Large intestine (tissue), 3 donors: ENCODE data around the gene PTGER1. TPM values are rescaled to one million over a fixed set of nuclear protein-coding genes. Genes with fewer than 3 reads are reported as not detected.
"Not testable (repeated sequence)": the region's sequence is repeated elsewhere in the genome, so short reads cannot be mapped to it uniquely, and the experiment has no call there.

Experiments
- DNase-seq, 2 donors: peaks; one replicate each; pipeline versions ENCODE4 v3.0.0 to v3.0.0-alpha.2; 2013
- H3K27ac ChIP-seq: one replicate; pipeline ENCODE4 v1.5.1; 2013; ENCODE audit warnings: low read length
- H3K27me3 ChIP-seq: 2 replicates; pipeline ENCODE4 v1.6.1; 2013; ENCODE audit warnings: low read length; ENCODE audit not compliant: control insufficient read depth, insufficient read depth
- H3K36me3 ChIP-seq: 2 replicates; pipeline ENCODE4 v1.6.1; 2013; ENCODE audit warnings: low read length; ENCODE audit not compliant: control insufficient read depth, insufficient read depth
- H3K4me1 ChIP-seq: one replicate; pipeline ENCODE4 v1.6.1; 2013; ENCODE audit warnings: low read length; ENCODE audit not compliant: control insufficient read depth, insufficient read depth
- H3K4me3 ChIP-seq: one replicate; pipeline ENCODE4 v1.5.1; 2013; ENCODE audit warnings: low read length
- H3K9me3 ChIP-seq: one replicate; pipeline ENCODE4 v1.6.1; 2013; ENCODE audit warnings: mild to moderate bottlenecking, low read depth, low read length, moderate library complexity; ENCODE audit not compliant: control insufficient read depth
- WGBS: methylation state at CpG from one replicate; pipeline ENCODE4 v1.1.5; 2013; ENCODE audit warnings: low lambda C conversion rate; ENCODE audit not compliant: insufficient coverage; 5-methylcytosine and 5-hydroxymethylcytosine counted together
- polyA plus RNA-seq: library from polyadenylated mRNA; unstranded; fragments of 120-200 nt; gene quantifications from one replicate; pipeline ENCODE4 v1.2.1, GENCODE V29; 2013

Gene PTGER1
- polyA plus RNA-seq, 1 donor = 0.97 TPM

DNA sequence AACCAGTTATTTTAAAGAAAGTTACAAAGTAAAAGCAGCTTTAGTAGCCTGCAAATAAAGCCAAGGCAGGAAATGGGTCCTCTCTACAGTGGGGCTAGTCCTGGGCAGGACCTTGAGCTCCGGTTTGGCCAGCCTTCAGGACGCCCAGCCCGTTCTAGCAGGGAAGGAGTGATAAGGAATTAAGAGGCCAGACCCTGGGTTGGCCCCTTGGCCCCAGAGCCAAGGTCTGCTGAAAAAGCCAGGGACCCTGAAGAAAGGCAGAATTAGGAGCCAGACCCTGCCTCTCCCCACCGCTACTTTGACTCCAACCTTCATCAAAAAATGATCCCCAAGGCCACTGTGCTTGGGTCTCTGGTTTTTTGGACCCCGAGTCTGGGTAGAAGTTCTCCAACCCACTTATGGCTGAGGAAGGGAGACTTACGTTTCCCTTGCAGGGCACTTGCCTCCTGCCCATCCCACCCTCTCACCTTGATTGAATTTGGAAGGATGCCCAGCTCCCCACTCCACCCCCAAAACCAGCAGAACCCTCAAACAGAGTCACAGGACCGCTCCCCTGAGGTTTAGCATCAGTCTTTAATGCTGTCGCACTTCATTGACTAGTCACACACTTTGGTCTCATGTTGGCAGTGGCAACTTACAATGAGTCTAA is 39.2 kb upstream of the PTGER1 start:
- no peaks in the 10 kb centered on the region for H3K9me3 ChIP-seq
- H3K36me3 ChIP-seq = peaks cover 36% of the 10 kb centered on the region
- DNase-seq = peak in 1 of 2 donors; percentile 34
- H3K4me3 ChIP-seq = no peak overlapping the region
- H3K27me3 ChIP-seq = no peaks in the 10 kb centered on the region
- no CpG with 5 or more reads among the region's 8 CpGs for WGBS
- H3K4me1 ChIP-seq = peaks cover 28% of the 10 kb centered on the region
- H3K27ac ChIP-seq = no peak overlapping the region

DNA sequence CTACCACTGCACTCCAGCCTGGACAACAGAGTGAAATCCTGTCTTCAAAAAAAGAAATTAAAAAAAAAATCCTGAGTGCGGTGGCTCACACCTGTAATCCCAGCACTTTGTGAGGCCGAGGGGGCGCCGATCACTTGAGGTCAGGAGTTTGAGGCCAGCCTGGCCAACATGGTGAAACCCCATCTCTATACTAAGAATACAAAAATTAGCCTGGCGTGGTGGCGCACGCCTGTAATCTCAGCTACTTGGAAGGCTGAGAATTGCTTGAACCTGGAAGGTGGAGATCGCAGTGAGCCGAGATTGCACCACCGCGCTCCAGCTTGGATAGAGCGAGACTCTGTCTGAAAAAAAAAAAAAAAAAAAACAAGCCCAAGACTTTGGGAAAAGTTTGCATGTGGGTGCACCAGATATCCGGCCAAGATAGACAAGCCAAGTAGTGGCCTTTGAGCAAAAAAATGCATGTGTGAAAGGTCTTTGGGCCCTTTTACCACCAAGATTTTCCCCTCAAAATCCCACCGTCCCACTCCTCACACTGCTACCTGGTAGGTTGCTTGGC is 37.3 kb upstream of the PTGER1 start:
- WGBS = 94% methylated on average over 2 of the region's 14 CpGs

DNA sequence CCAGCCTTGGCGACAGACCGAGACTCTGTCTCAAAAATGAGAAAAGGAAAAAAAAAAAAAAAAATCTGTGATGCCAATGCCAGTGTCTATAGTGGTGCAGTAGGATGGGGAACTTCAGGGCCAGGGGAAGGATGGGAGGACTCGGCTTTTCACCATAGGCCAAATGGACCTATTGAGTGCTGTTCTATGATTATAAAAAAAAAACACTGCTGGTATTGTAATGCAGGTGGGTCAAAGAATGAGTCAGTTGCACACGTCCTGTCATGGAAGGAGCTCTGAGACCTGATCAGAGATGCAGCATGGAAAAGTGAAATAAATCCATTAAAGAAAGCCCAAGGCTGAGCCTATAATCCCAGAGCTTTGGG is 36.1 kb upstream of the PTGER1 start:
- H3K27ac ChIP-seq = no peak overlapping the region
- no peaks in the 10 kb centered on the region for H3K27me3 ChIP-seq
- H3K9me3 ChIP-seq = no peaks in the 10 kb centered on the region
- no peak overlapping the region for H3K4me3 ChIP-seq
- DNase-seq = no peak
- WGBS = no CpG with 5 or more reads among the region's 4 CpGs
- peaks cover 31% of the 10 kb centered on the region for H3K36me3 ChIP-seq
- peaks cover 25% of the 10 kb centered on the region for H3K4me1 ChIP-seq

More for the DNA sequence above, 37.3 kb upstream of the PTGER1 start:
- Histone ChIP-seq H3K9me3 (no peaks in the 10 kb centered on the region), H3K36me3 (peaks cover 36% of the 10 kb centered on the region), H3K27ac (no peak overlapping the region), H3K27me3 (no peaks in the 10 kb centered on the region), H3K4me3 (no peak overlapping the region), H3K4me1 (peaks cover 26% of the 10 kb centered on the region)
- no peak for DNase-seq

DNA sequence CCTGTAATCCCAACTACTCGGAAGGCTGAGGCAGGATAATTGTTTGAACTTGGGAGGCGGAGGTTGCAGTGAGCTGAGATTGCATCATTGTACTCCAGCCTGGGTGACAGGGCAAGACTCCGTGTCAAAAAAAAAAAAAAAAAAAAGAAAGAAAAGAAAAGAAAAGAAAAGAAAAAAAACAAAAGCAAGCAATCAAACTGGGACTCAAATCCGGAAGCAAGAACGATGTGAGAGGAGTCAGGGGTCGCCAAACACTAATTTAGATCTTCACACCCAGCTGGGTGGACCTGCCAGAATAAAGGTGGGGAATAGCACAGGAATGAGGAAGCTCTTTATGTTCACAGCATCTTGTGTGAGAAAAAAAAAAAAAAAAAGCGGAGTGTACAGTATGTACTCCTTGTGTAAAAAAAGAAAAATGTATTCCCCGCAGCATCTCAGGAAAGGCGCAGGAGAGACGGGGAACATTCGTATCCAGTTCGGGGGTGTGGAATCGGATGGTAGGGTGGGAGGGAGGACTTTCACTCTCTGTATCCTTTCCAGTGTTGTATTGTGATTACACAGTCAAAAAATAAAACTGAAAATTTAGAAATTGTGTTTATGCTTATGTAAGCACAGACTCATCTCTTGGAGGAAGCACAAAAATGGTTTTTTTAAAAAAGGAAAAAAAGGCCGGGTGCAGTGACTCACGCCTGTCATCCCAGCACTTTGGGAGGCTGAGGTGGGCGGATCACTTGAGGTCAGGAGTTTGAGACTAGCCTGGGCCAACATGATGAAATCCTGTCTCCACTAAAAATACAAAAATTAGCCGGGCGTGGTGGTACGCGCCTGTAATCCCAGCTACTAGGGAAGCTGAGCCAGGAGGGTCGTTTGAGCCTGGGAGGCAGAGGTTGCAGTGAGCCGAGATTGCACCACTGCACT is 35.4 kb upstream of the PTGER1 start:
- no peaks in the 10 kb centered on the region for H3K9me3 ChIP-seq
- H3K36me3 ChIP-seq = peaks cover 25% of the 10 kb centered on the region
- H3K27me3 ChIP-seq = no peaks in the 10 kb centered on the region
- peak in 1 of 2 donors; percentile 30 for DNase-seq
- H3K4me1 ChIP-seq = peaks cover 25% of the 10 kb centered on the region
- 63% methylated on average over 7 of the region's 22 CpGs for WGBS
- no peak overlapping the region for H3K27ac ChIP-seq
- no peak overlapping the region for H3K4me3 ChIP-seq

DNA sequence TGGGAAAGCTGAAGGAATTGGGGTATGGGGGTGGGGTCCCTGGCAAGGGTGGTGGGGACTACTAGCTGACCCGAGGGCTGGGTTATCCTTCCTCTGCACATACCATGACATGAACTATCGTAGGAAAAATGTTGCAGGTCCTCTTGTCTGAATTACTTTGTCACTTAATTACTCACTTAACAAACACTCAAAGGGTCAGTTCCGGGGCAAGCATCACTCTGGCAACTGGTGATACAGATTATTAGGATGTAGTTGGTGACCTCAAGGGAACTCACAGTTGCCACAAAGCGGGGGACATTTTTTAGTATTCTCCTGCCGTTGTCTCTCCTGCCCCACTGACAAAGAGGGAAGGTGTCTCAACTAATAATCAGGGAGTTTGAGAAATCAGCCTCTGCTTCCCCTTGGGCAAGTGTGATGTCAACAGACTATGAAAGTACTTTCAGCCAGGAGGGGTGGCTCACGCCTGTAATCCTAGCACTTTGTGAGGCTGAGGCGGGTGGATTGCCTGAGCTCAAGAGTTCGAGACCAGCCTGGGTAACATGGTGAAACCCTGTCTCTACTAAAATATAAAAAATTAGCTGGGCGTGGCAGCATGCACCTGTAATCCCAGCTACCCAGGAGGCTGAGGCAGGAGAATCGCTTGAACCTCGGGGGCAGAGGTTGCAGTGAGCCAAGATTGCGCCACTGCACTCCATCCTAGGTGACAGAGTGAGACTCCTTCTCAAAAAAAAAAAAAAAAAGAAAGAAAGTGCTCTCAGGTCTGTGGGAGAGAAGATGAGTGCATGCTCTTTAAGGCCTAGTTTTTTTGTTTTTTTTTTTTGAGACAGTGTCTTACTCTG is 32.8 kb upstream of the PTGER1 start:
- Histone ChIP-seq H3K4me3 (no peak overlapping the region), H3K4me1 (peaks cover 20% of the 10 kb centered on the region), H3K27ac (no peak overlapping the region), H3K36me3 (peaks cover 2% of the 10 kb centered on the region), H3K27me3 (no peaks in the 10 kb centered on the region), H3K9me3 (no peaks in the 10 kb centered on the region)
- DNase-seq = no peak
- no CpG with 5 or more reads among the region's 12 CpGs for WGBS

DNA sequence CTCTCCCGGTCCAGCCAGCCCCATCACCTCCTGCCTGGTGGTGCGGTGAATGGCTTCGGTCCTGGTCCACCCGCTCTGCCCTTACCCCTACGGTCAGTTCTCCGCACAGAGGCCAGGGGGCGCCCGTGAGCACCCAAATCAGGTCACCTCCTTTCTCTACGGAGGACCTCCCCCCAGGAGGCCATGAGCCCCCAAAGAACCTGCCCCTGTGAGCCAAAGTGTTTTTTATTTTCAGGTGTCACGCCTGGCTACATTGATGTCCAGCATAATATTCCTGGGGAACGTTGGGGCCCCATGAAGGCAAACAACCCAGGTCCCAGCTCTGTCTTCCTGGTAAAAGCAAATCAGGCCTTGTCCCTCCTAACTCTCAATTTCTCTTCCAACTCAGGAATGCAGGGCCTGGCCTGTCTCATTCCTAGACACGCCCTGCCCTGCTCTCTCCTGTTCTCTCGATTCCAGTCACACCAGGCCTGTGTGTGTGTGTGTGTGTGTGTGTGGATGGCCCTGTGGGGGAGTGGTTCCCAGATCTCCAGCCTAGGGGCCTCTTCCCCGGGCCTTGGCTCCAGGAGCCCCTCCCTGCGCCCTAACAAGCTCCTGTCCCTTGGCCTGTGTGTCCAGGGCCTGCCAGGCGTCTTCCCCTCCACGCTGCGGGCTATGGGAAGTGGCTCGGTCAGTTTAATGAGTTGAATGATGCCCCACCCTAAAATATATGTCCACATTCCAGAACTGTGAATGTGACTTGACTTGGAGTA is 30.5 kb upstream of the PTGER1 start:
- no CpG with 5 or more reads among the region's 19 CpGs for WGBS
- DNase-seq = peak; percentile 72 to 85
- Histone ChIP-seq H3K27me3 (no peaks in the 10 kb centered on the region), H3K4me1 (peaks cover 24% of the 10 kb centered on the region), H3K36me3 (no peaks in the 10 kb centered on the region), H3K27ac (peak overlapping the region; percentile 91), H3K4me3 (no peak overlapping the region), H3K9me3 (no peaks in the 10 kb centered on the region)

DNA sequence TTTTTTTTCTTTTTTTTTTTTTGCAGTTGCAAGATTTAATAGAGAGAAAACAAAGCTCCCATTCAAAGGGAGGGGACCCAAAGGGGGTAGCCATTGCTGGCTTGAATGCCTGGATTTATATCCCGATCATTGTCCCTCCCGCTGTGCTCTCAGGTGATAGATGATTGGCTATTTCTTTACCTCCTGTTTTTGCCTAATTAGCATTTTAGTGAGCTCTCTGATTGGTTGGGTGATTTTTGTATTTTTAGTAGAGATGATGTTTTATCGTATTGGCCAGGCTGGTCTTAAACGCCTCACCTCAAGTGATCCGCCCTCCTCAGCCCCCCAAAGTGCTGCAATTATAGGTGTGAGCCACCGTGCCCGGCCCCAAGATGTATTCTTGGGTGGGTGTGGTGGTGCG is 29.4 kb upstream of the PTGER1 start:
- no CpG with 5 or more reads among the region's 8 CpGs for WGBS
- H3K4me3 ChIP-seq, H3K27me3 ChIP-seq, H3K9me3 ChIP-seq, H3K36me3 ChIP-seq, H3K27ac ChIP-seq, DNase-seq: not testable (repeated sequence)
- peaks cover 24% of the 10 kb centered on the region for H3K4me1 ChIP-seq

DNA sequence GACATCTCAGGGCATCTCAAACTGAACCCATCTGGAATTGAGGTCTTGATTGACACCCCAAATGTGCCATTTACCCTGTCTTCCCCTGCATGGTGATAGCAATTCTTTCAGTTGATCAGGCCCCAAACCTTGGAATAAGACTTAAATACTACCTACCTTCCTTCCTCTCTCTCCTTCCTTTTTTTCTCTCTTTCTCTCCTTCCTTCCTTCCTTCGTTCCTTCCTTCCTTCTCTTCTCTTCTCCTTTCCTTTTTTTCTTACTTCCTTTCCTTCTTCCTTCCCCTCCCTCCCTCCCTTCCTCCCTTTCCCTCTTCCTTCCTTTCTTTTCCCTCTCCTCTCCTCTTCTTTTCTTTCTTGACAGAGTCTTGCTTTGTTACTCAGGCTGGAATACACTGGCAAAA is 28.1 kb upstream of the PTGER1 start:
- Histone ChIP-seq H3K4me3 (no peak overlapping the region), H3K27me3 (no peaks in the 10 kb centered on the region), H3K9me3 (no peaks in the 10 kb centered on the region), H3K27ac (no peak overlapping the region), H3K36me3 (no peaks in the 10 kb centered on the region), H3K4me1 (peaks cover 24% of the 10 kb centered on the region)
- DNase-seq = no peak
- WGBS = 100% methylated on average over 1 of the region's 1 CpG

DNA sequence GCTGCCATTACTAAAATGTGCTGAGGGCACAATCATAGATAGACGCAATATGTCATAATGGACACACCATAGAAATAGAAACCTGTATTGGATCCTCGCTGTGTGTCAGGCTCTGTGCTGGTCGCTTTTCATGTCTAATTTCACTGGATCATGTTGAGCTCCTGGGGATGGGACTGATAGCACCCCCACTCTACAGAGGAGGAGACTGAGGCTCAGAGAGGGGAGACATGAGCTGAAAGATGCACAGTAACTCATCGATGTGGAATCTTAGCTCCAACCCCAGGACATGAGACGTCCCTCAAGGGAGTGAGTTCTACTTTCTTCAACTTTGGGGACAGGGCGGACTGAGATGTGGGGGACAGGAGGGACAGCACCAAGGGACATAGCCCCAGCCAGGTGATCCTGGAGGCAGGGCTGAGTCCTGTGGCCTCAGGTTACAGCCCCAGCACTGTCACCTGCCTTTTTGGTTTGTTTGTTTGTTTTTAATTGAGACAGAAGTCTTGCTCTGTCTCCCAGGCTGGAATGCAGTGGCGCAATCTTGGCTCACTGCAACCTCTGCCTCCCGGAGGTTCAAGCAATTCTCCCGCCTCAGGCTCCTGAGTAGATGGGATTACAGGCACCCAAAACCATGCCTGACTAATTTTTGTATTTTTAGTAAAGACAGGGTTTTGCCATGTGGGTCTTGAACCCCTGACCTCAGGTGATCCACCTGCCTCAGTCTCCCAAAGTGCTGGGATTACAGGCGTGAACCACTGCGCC is 27.4 kb upstream of the PTGER1 start:
- Histone ChIP-seq H3K4me3 (no peak overlapping the region), H3K27me3 (no peaks in the 10 kb centered on the region), H3K4me1 (peaks cover 26% of the 10 kb centered on the region), H3K36me3 (no peaks in the 10 kb centered on the region), H3K9me3 (no peaks in the 10 kb centered on the region), H3K27ac (no peak overlapping the region)
- no CpG with 5 or more reads among the region's 11 CpGs for WGBS
- no peak for DNase-seq
